GM12801 (cell line): Measurements from ENCODE around the gene CCDC102A.

Experiments used
- CTCF ChIP-seq: IDR thresholded peaks from one replicate; pipeline ENCODE4 v1.5.1; 2011; ENCODE audit warnings: control low read depth; ENCODE audit not compliant: insufficient read length; ENCODE audit errors: extremely low read depth

Gene CCDC102A

DNA sequence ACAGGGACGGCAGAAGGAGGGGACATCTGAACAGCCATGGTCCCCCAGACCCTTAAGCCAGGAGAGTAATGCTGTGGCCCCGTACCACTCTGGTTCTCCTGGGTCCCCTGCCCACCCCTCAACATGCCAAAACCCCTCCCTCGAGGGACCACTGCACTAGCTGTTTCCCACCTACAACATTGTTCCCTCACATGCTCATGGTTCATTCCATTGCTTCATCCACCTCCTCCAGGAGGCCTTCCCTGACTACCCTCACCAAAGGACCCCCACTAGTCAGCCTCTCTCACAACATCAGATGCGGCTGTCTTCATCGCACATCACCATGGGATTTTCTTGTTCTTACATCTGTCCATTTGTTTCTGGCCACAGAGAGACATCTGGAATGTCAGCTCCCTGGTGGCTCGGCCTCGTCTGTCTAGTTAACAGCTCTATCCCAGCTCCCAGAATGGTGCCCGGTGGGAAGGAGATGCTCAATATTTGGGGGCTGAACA lies 51.8 kb downstream of the CCDC102A start:
- TF ChIP-seq CTCF, result no peak

GRCh38 chr16:57483725-57484514 lies 52.5 kb downstream of the CCDC102A start:
- TF ChIP-seq CTCF, result no peak

DNA sequence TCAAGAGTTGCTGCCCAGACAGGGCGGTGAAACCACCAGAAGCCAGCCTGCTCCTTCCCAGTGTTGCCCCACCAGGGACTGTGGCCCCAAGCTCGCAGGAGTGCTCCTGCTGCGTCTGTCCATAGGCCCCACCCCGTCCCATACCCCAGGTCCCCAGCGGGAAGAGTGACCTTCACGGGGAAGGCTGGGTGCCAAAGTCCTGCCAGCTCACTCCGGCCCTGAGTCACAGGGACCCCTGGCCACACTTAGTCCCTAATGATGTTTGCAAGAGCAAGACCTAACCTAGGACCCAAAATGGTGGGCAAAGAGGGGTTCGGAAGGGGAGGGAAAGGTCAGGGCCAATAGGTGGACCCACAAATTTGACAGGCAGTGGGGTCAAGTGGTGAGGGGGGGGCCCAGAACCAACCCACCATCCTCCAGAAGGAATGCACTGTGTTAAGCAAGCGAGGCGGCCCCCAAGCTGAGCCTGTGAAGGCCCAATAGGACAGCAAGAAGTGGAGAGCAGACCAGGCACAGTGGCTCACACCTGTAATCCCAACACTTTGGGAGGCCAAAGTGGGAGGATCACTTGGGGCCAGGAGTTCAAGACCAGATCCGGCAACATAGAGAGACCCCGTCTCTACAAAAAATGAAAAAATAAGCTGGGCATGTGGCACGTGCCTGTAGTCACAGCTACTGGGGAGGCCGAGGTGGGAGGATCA lies 53.4 kb downstream of the CCDC102A start:
- TF ChIP-seq CTCF, result no peak

GRCh38 chr16:57481421-57481820 lies 55.0 kb downstream of the CCDC102A start:
- TF ChIP-seq CTCF, result no peak

DNA sequence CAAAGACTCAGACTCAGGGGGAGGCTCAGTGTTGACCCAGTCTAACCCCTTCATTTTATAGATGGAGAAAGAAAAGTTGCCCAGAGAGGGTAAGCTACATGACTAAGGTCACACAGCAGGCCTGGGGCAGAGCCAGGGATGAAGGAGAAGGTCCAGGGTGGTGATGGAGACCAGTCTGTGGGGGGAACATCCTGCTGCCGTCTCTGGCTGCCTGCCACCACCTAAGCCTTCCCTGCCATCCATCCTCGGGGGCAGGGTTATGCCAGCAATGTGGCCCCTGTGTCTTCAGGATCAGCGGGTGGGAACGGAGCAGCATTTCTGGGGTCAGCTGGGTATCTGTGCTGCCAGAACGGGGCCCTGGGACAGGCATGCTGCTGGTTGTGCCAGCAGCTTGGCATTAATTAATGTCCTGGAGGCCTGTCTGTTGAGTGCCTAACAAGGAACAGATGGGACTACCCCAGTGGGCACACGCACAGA lies 55.6 kb downstream of the CCDC102A start:
- no peak for TF ChIP-seq CTCF

DNA sequence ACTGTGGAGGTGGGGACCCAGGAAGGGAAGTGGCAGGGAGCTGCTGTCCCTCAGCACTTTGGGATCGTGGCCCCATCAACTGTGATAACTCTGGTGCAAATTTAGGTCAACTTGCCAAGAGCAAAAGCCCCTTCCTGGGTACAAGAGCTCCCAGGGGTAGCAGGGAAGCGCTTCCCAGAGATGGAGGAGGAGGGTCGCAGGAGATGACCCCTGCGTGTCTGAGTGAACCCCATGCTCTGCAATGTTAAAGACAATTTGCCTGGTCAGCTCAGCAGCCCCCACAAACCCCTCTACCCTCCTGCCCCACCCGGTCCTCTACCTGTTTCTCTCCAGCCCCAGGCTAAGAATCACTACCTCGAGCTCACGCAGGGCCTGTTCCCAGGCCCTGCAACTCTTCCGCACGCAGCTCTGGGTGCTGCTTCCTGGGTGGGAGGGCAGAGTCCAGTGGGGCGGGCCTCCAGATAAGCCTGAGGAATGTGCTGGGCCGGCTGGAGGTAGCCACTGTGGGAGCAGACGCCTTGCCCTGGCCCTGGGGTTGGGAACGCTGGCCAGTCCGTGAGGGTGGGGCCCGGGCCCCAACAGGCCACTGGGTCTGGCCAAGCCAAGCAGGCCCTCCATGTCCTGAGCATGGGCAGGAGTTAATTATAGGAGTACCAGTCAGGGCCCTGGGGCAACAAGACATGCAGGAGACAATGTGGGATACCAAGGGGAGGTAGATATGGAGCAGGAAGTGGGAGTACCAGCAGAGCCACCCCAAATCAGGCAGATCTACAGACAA lies 56.2 kb downstream of the CCDC102A start:
- no peak for TF ChIP-seq CTCF

DNA sequence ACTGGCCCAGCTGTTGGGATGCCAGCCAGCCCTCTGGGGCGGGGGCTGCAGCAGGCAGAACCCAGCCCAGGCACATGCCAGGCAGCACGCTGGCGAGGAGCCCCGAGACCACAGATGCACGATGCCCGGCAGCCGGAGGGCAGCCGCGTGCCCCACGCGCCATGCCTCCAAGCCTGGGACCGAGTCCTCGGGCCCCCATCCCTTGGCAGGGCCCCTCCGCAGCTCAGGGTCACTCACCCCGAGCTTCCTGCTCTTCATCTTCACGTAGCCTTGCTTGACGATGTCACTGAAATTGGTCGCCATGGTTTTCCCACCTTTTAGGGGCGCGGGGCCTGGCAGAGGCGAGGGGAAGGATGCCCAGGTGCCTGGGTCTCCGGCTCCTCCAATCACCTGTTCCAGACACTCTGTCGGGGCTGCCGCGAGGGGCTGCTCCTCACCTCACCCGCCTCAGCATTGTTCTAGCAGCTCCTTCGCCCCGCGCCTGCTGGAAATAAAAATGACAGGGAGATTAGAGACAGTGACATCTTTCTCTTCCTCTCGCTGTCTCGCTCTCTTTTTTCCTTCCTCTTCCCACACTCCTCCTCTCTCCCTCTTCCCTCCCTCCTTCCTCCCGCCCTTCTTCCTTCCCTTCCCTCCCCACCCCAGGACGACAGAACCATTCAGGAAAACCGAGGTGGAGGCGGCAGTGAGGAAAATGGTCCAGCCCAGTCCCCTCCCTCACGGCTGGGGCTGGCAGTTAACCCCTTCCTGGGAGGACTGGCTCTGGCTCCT lies 57.0 kb downstream of the CCDC102A start:
- TF ChIP-seq CTCF, result no peak
